HUES6 (cell line): ENCODE measurements around the gene ANHX.
"Not testable (repeated sequence)": the region's sequence is repeated elsewhere in the genome, so short reads cannot be mapped to it uniquely, and the experiment has no call there.

Source experiments
- H3K27ac ChIP-seq: 2 replicates; pipeline ENCODE4 v1.7.0; 2013; ENCODE audit warnings: low read depth, mild to moderate bottlenecking, low read length, inconsistent platforms
- H3K27me3 ChIP-seq: 2 replicates; pipeline ENCODE4 v1.6.1; 2013; ENCODE audit warnings: low read length; ENCODE audit not compliant: control insufficient read depth, insufficient read depth
- H3K36me3 ChIP-seq: 2 replicates; pipeline ENCODE4 v1.6.1; 2013; ENCODE audit warnings: low read length; ENCODE audit not compliant: control insufficient read depth, insufficient read depth
- H3K4me1 ChIP-seq: 2 replicates; pipeline ENCODE4 v1.6.1; 2013; ENCODE audit warnings: low read length; ENCODE audit not compliant: control insufficient read depth, insufficient read depth
- H3K4me3 ChIP-seq: 2 replicates; pipeline ENCODE4 v1.5.1; 2013; ENCODE audit warnings: low read depth, low read length
- H3K9ac ChIP-seq: one replicate; pipeline ENCODE4 v1.6.1; 2013; ENCODE audit warnings: mild to moderate bottlenecking, low read length
- H3K9me3 ChIP-seq: 2 replicates; pipeline ENCODE4 v1.6.1; 2013; ENCODE audit warnings: low read depth, low read length; ENCODE audit not compliant: control insufficient read depth, insufficient read depth

ANHX gene

DNA sequence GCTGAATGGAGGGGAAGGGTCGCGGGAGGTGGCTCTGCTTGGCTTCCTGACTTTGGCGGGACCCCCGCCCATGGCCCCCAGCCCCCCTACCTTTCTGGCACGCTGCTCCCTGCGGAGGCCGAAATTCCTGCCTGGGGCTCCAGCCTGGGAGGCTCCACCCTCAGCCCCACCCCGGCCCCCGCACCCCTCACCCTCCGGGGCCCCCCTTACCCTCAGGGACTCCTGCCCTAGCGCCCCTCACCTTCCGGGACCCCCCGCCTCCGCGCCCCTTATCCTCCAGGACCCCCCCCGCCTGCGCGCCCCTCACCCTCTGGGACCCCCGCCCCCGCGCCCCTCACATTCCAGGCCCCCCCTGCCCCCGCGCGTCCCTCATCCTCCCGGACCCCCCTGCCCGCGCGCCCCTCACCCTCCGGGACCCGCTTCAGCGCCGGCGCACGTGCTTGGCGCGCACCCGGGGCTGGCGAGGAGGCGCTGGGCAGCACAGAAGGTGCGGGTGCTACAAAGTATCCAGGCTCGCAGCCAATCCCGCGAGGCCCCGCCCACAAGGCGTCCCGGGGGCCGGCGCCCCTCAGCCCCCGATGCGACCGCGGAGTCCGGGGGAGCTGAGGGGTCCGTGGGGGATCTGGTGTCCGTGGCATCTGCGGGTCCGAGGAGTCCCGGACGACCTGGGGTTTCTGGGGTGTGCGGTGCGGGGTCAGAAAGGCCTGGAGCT is at the start of gene ANHX:
Gene ANHX, minus strand, starts transcription at position 477 of the 712 bp plus-strand sequence. CDS start 1,521 bp downstream, outside the sequence.
- Histone ChIP-seq H3K4me3 (no peak within 1 kb of the TSS), H3K27ac (no peak within 1 kb of the TSS), H3K36me3 (no peaks in the 10 kb centered on the region), H3K9ac (no peak within 1 kb of the TSS), H3K4me1 (no peaks in the 10 kb centered on the region), H3K27me3 (no peaks in the 10 kb centered on the region), H3K9me3 (peaks cover 80% of the 10 kb centered on the region)

DNA sequence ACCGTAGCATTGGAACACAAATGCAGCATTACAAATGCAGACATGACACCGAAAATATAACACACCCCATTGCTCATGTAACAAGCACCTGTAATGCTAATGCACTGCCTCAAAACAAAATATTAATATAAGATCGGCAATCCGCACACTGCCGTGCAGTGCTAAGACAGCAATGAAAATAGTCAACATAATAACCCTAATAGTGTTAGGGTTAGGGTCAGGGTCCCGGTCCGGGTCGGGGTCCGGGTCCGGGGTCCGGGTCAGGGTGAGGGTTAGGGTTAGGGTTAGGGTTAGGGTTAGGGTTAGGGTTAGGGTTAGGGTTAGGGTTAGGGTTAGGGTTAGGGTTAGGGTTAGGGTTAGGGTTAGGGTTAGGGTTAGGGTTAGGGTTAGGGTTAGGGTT is 29.0 kb upstream of the ANHX start:
- H3K27ac ChIP-seq, H3K27me3 ChIP-seq: not testable (repeated sequence)

DNA sequence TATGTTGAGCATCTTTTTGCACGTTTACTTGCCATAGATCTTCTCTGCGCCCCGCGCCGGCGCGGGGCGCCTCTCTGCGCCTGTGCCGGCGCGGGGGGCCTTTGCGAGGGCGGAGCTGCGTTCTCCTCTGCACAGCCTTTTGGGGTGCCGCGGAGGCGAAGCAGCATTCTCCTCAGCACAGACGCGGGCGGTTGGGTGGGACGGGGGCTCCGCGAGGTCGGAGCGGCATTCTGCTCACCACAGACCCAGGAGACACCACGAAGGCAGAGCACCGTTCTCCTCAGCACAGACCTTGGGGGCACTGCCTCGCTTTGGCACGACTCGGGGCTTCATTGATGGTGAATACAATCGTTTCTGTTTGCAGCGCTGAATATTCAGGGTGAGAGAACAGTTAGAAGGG is 28.5 kb upstream of the ANHX start:
- Histone ChIP-seq H3K4me3 (no peak overlapping the region), H3K4me1 (no peaks in the 10 kb centered on the region), H3K9me3 (peaks cover 17% of the 10 kb centered on the region), H3K27ac (no peak overlapping the region), H3K36me3 (no peaks in the 10 kb centered on the region), H3K9ac (no peak overlapping the region), H3K27me3 (no peaks in the 10 kb centered on the region)

More for the DNA sequence above, 29.0 kb upstream of the ANHX start:
- peaks cover 17% of the 10 kb centered on the region for H3K9me3 ChIP-seq
- not testable (repeated sequence) for H3K9ac ChIP-seq, H3K4me3 ChIP-seq, H3K4me1 ChIP-seq, H3K36me3 ChIP-seq

DNA sequence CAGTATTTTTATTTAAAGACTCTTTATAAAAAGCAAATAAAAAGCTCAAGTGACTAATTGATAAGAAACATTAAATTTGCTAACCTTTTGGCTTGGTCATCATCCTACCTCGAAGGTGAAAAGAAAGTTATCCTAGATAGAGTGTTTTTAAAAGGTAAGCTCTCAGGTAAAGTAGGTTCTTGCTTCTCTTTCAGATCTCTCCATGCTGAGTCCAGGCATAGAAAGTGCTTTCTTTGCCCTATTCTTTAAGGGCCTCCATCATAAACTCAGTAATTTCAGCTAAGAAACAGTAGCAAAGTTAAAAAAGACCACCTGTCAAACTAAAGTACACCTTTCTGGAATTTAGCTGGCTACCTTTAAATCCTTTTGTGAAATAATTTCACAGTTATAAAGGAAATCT is 20.6 kb upstream of the ANHX start:
- no peaks in the 10 kb centered on the region for H3K27me3 ChIP-seq
- no peak overlapping the region for H3K4me3 ChIP-seq
- H3K9ac ChIP-seq, result no peak overlapping the region
- no peaks in the 10 kb centered on the region for H3K36me3 ChIP-seq
- H3K27ac ChIP-seq, result no peak overlapping the region
- peaks cover 45% of the 10 kb centered on the region for H3K9me3 ChIP-seq
- no peaks in the 10 kb centered on the region for H3K4me1 ChIP-seq

DNA sequence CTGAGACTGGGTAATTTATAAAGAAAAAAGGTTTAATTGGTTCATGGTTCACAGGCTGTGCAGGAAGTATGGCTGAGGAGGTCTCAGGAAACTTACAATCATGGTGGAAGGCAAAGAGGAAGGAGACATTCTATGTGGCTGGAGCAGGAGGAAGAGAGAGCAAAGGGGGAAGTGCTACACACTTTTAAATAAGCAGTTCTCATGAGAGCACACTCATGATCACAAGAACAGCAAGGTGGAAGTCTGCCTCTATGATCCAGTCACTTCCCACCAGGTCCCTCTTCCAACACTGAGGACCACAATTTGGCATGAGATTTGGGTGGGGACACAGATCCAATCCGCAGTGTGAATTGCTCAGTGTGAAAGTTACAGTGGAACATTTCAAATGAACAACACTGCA is 20.2 kb upstream of the ANHX start:
- H3K36me3 ChIP-seq, H3K9ac ChIP-seq, H3K27me3 ChIP-seq, H3K27ac ChIP-seq, H3K4me3 ChIP-seq, H3K4me1 ChIP-seq: not testable (repeated sequence)
- peaks cover 42% of the 10 kb centered on the region for H3K9me3 ChIP-seq

DNA sequence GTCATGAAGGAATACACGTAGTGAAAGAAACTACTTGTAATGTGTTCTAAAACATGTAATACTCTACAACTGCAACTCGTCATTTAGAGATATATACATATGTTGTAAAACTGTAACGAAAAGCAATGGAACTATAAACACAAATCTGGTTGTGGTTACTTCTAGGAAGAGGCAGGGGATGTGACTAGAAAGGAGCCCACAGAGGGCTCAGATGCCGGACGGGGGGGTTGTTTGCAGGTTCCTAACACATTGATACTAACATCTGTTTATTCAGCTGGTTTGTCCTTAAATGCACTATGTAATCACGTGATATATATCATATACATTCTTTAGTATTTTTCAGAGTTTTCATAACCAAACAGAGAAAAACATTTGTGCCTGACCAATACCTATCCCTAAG is 16.1 kb upstream of the ANHX start:
- Histone ChIP-seq H3K36me3 (no peaks in the 10 kb centered on the region), H3K9me3 (peaks cover 32% of the 10 kb centered on the region), H3K27me3 (no peaks in the 10 kb centered on the region), H3K27ac (no peak overlapping the region), H3K9ac (no peak overlapping the region), H3K4me1 (no peaks in the 10 kb centered on the region), H3K4me3 (no peak overlapping the region)

DNA sequence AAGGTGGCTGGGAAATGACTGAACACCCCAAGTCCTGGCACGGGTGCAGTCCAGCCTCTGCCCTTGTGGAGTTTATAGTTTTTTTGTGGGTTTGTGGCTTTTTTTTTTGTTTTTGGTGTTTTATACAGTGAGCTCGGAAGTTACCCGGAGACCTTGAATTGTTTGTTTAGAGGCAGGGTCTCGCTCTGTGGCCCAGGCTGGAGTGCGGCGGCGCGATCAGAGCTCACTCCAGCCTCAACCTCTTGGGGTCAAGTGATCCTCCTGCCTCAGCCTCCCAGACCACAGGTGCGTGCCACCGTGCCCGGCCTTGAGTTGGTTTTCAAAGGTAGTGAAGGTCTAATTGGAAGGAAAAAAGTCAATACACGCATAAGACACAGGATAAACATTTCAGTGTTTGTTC is 879 bp upstream of the ANHX start:
- H3K27ac ChIP-seq, result no peak overlapping the region
- peaks cover 77% of the 10 kb centered on the region for H3K9me3 ChIP-seq
- H3K27me3 ChIP-seq, result no peaks in the 10 kb centered on the region
- no peaks in the 10 kb centered on the region for H3K4me1 ChIP-seq
- no peak overlapping the region for H3K4me3 ChIP-seq
- no peak overlapping the region for H3K9ac ChIP-seq
- H3K36me3 ChIP-seq, result no peaks in the 10 kb centered on the region

DNA sequence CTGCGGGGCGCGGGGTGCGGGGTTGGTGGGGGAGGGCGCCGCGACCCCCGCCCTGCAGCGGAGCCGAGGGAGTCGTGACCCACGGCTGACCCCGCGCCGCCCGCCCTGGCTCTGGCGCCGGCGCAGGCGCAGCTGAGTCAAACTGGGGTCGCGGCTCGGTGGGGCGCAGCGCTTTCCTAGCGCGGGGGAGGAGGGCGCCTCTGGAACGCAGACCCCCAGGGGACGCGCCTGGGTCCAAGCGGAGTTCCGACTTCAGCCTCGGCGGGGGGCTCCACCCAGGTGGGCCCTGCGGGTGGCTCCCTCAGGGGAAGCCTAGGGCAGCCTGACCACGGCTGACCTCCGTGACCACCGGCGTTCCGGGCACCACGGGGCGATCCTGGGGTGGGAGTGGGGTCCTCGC is 467 bp upstream of the ANHX start:
- H3K4me3 ChIP-seq, result no peak overlapping the region
- no peaks in the 10 kb centered on the region for H3K36me3 ChIP-seq
- no peak overlapping the region for H3K9ac ChIP-seq
- peaks cover 77% of the 10 kb centered on the region for H3K9me3 ChIP-seq
- H3K27me3 ChIP-seq, result no peaks in the 10 kb centered on the region
- no peak overlapping the region for H3K27ac ChIP-seq
- H3K4me1 ChIP-seq, result no peaks in the 10 kb centered on the region

DNA sequence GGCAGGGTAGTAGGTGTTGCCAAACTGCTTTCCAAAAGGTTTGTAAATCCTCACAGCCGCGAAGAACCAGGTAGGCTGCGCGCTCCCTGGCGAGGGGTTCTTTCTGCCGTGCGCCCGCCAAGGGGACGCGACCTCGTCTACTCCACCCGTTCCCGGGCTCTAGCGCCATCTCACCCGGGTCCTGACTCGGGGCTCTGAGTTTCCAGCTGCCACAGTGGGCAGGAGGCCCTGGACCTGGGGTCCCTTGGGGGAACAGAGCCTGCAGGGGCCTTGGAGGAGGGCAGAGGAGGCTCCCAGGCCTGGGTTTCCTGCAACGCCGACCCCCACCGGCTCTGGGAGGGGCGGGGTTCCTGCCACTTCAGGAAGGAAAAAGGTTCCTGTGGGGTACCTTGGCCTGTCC is 706 bp downstream of the ANHX start:
- Histone ChIP-seq H3K4me1 (no peaks in the 10 kb centered on the region), H3K36me3 (no peaks in the 10 kb centered on the region), H3K27me3 (no peaks in the 10 kb centered on the region), H3K9ac (no peak overlapping the region), H3K9me3 (peaks cover 79% of the 10 kb centered on the region), H3K4me3 (no peak overlapping the region), H3K27ac (no peak overlapping the region)

DNA sequence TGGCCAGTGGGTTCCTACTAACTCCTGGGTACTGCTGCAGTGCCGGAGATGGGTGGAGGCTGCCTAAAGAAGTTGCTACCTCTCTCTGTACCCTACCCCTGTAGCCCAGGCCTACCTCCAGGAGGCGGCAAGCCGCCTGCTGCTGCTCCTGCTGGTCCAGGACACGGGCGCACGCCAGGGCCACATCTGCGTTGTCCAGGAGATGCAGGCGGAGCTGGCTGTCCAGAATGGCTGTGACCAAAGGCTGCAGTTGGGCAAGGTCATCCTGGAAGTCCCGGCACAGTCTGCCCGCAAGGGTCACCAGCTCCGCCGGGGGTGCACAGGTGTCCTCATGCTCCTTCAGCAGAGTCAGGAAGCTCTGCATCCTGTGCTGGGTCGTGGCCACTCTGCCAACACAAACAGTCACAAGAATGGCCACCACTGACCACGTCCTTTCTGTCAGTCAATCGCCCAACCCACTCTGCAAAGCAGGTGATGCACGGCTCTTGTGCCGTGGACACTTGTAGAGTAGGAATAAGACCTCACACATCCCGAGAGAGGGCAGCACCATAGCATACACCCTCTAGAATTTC is 1.6 kb downstream of the ANHX start:
- H3K27me3 ChIP-seq, result no peaks in the 10 kb centered on the region
- H3K9ac ChIP-seq, result no peak overlapping the region
- H3K9me3 ChIP-seq, result peaks cover 79% of the 10 kb centered on the region
- no peaks in the 10 kb centered on the region for H3K36me3 ChIP-seq
- no peak overlapping the region for H3K27ac ChIP-seq
- no peaks in the 10 kb centered on the region for H3K4me1 ChIP-seq
- no peak overlapping the region for H3K4me3 ChIP-seq

DNA sequence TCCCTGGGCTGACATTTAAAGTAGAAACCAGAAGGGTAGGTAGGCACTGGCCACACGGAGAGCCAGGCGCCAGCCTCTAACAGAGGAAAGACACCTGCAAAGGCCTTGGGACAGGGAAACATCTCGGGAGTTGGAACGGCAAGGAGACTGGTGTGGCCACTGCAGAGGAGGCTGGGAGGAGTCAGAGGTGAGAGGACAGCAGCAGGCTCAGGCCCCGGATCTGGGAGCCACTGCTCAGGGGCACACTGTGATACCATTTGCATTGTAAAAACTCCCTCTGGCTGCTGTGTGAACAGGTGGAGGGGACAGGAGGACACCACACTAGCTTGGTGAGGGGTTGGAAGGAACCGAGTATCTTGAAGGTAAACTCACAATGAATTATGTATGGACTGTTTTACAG is 2.7 kb downstream of the ANHX start:
- no peak overlapping the region for H3K9ac ChIP-seq
- H3K4me1 ChIP-seq, result no peaks in the 10 kb centered on the region
- H3K9me3 ChIP-seq, result peaks cover 83% of the 10 kb centered on the region
- H3K27ac ChIP-seq, result no peak overlapping the region
- no peaks in the 10 kb centered on the region for H3K36me3 ChIP-seq
- no peak overlapping the region for H3K4me3 ChIP-seq
- H3K27me3 ChIP-seq, result no peaks in the 10 kb centered on the region
